GM06990 (cell line): Measurements from ENCODE around the gene CACNA1D.

Source experiments
- DNase-seq: peaks from one replicate; pipeline ENCODE4 v3.0.0-alpha.2; 2011; ENCODE audit not compliant: insufficient read length; ENCODE audit errors: extremely low read depth
- H3K27me3 ChIP-seq: replicated peaks from 2 replicates; pipeline ENCODE4 v1.6.0; 2011; ENCODE audit warnings: low read length; ENCODE audit not compliant: control insufficient read depth, insufficient read depth
- H3K36me3 ChIP-seq: 2 replicates; pipeline ENCODE4 v1.5.1; 2011; ENCODE audit warnings: low read length; ENCODE audit not compliant: control insufficient read depth, insufficient read depth
- H3K4me3 ChIP-seq: replicated peaks from 2 replicates; pipeline ENCODE4 v1.5.1; 2011; ENCODE audit warnings: low read depth, mild to moderate bottlenecking, control low read depth, low read length
- CTCF ChIP-seq: IDR thresholded peaks from 2 replicates; pipeline ENCODE4 v1.5.1; 2011; ENCODE audit warnings: low read length, control low read depth, mild to moderate bottlenecking, inconsistent platforms; ENCODE audit not compliant: insufficient read depth, poor library complexity, severe bottlenecking

CACNA1D gene

GRCh38 chr3:53818221-53819162, 324.1 kb downstream of the CACNA1D start:
- peaks cover 6% of the 10 kb centered on the region for H3K36me3 ChIP-seq
- DNase-seq: no peak
- H3K4me3 ChIP-seq: no peak overlapping the region
- no peak for TF ChIP-seq CTCF
- H3K27me3 ChIP-seq: no peaks in the 10 kb centered on the region

- DNase-seq: no peak
- no peak overlapping the region for H3K4me3 ChIP-seq
- no peak for TF ChIP-seq CTCF
- H3K27me3 ChIP-seq: no peaks in the 10 kb centered on the region
- H3K36me3 ChIP-seq: peaks cover 6% of the 10 kb centered on the region
These were observed 324.9 kb downstream of the CACNA1D start for GRCh38 chr3:53819163-53819868.

GRCh38 chr3:53820084-53820483, 325.7 kb downstream of the CACNA1D start:
- Histone ChIP-seq H3K27me3 (no peaks in the 10 kb centered on the region), H3K4me3 (no peak overlapping the region), H3K36me3 (peaks cover 6% of the 10 kb centered on the region)
- no peak for TF ChIP-seq CTCF
- no peak for DNase-seq

GRCh38 chr3:53820756-53821580, 326.6 kb downstream of the CACNA1D start:
- DNase-seq: no peak
- Histone ChIP-seq H3K4me3 (no peak overlapping the region), H3K36me3 (peaks cover 4% of the 10 kb centered on the region), H3K27me3 (no peaks in the 10 kb centered on the region)
- no peak for TF ChIP-seq CTCF

- Histone ChIP-seq H3K27me3 (no peaks in the 10 kb centered on the region), H3K4me3 (no peak overlapping the region), H3K36me3 (peaks cover 4% of the 10 kb centered on the region)
- no peak for TF ChIP-seq CTCF
- no peak for DNase-seq
These were observed 327.3 kb downstream of the CACNA1D start for GRCh38 chr3:53821631-53822121.
